HepG2 (cell line): ENCODE measurements around the gene AJUBA. TPM values are rescaled to one million over a fixed set of nuclear protein-coding genes. Genes with fewer than 3 reads are reported as not detected.

Experiments used
- AKAP8 ChIP-seq: sonication (generic); formaldehyde crosslinking; IDR thresholded peaks from 2 replicates; pipeline ENCODE4 v1.5.1; 2020; ENCODE audit warnings: mild to moderate bottlenecking, missing genetic modification reagents
- ELF3 ChIP-seq: IDR thresholded peaks from 2 replicates; pipeline ENCODE4 v1.6.1; 2016; ENCODE audit warnings: missing genetic modification reagents, missing compliant biosample characterization
- FOXA3 ChIP-seq: IDR thresholded peaks from 2 replicates; pipeline ENCODE4 v1.6.1; 2016; ENCODE audit warnings: missing genetic modification reagents, missing compliant biosample characterization
- GATAD2A ChIP-seq: IDR thresholded peaks from 2 replicates; pipeline ENCODE4 v1.6.1; 2016
- KLF6 ChIP-seq: IDR thresholded peaks from 2 replicates; pipeline ENCODE4 v1.8.0; 2016; ENCODE audit warnings: missing biosample characterization, missing genetic modification reagents
- NFYC ChIP-seq: IDR thresholded peaks from 2 replicates; pipeline ENCODE4 v1.6.1; 2016; ENCODE audit warnings: missing genetic modification reagents, missing compliant biosample characterization
- NKX3-1 ChIP-seq: sonication (generic); formaldehyde crosslinking; IDR thresholded peaks from 2 replicates; pipeline ENCODE4 v1.5.0; 2020; ENCODE audit warnings: missing genetic modification reagents
- NR2F6 ChIP-seq, 2 experiments: IDR thresholded peaks; 2 replicates each; pipeline ENCODE4 v1.6.1; 2016; ENCODE audit warnings: antibody characterized with exemption in 1 of 2, mild to moderate bottlenecking in 1 of 2
- PHF5A ChIP-seq: IDR thresholded peaks from one replicate; pipeline ENCODE4 v1.6.1; 2018; ENCODE audit warnings: low read depth, missing genetic modification reagents; ENCODE audit not compliant: unreplicated experiment
- POLR2AphosphoS2 ChIP-seq: IDR thresholded peaks from 2 replicates; pipeline ENCODE4 v1.6.1; 2011; ENCODE audit warnings: low read depth, low read length, improper control_type of control experiment
- POLR2AphosphoS5 ChIP-seq: IDR thresholded peaks from 2 replicates; pipeline ENCODE4 v1.6.1; 2012; ENCODE audit warnings: low read depth, low read length
- SMARCE1 ChIP-seq: fragments of 450-650 bp; IDR thresholded peaks from 2 replicates; pipeline ENCODE4 v1.6.1; 2017; ENCODE audit warnings: borderline replicate concordance
- SOX5 ChIP-seq: IDR thresholded peaks from 2 replicates; pipeline ENCODE4 v1.6.1; 2016; ENCODE audit warnings: borderline replicate concordance
- ZBTB21 ChIP-seq: sonication (generic); formaldehyde crosslinking; IDR thresholded peaks from 2 replicates; pipeline ENCODE4 v1.4.0; 2020; ENCODE audit warnings: missing genetic modification reagents
- ZFX ChIP-seq: sonication (generic); formaldehyde crosslinking; IDR thresholded peaks from 2 replicates; pipeline ENCODE4 v1.4.0; 2020; ENCODE audit warnings: mild to moderate bottlenecking, low read depth, missing genetic modification reagents, moderate library complexity
- ZNF232 ChIP-seq: sonication (generic); formaldehyde crosslinking; IDR thresholded peaks from 2 replicates; pipeline ENCODE4 v1.4.0; 2020; ENCODE audit warnings: missing genetic modification reagents, borderline replicate concordance
- ZNF34 ChIP-seq: sonication (generic); formaldehyde crosslinking; IDR thresholded peaks from 2 replicates; pipeline ENCODE4 v1.4.0; 2020; ENCODE audit warnings: mild to moderate bottlenecking, missing genetic modification reagents, borderline replicate concordance
- ZNF530 ChIP-seq: sonication (generic); formaldehyde crosslinking; IDR thresholded peaks from 2 replicates; pipeline ENCODE4 v1.5.0; 2020; ENCODE audit warnings: low read depth, mild to moderate bottlenecking, missing genetic modification reagents
- ZNF569 ChIP-seq: sonication (generic); formaldehyde crosslinking; IDR thresholded peaks from 2 replicates; pipeline ENCODE4 v1.5.0; 2020; ENCODE audit warnings: mild to moderate bottlenecking, missing genetic modification reagents, moderate library complexity, borderline replicate concordance
- ZNF768 ChIP-seq: sonication (generic); formaldehyde crosslinking; IDR thresholded peaks from 2 replicates; pipeline ENCODE4 v1.4.0; 2020; ENCODE audit warnings: missing genetic modification reagents
- ZNF781 ChIP-seq: sonication (generic); formaldehyde crosslinking; IDR thresholded peaks from 2 replicates; pipeline ENCODE4 v1.5.1; 2020; ENCODE audit warnings: borderline replicate concordance, mild to moderate bottlenecking, missing genetic modification reagents; ENCODE audit errors: not compliant biosample characterization
- ZSCAN9 ChIP-seq: IDR thresholded peaks from 2 replicates; pipeline ENCODE4 v1.6.1; 2016; ENCODE audit warnings: borderline replicate concordance
- polyA plus RNA-seq, 8 experiments: library from polyadenylated mRNA; depleted of rRNA in 3 of 8; stranded (reverse) in 7 of 8; unstranded in 1 of 8; fragments of >200 nt; fragmentation: Illumina TruSeq in 4 of 8; extraction: Trizol in 4 of 8; gene quantifications; 2 replicates each; pipeline versions ENCODE4 v1.2.1 to v1.2.3, GENCODE V29; 2011 to 2016; ENCODE audit warnings: low read depth in 4 of 8, missing spikeins in 1 of 8, mixed read lengths in 1 of 8; ENCODE audit not compliant: insufficient read depth in 1 of 8
- total RNA-seq, 5 experiments: library from RNA; depleted of rRNA; stranded (reverse); fragments of >200 nt; fragmentation: Illumina TruSeq; extraction: Trizol; gene quantifications; 2 replicates each; pipeline ENCODE4 v1.2.3, GENCODE V29; 2016; ENCODE audit warnings: low read depth in 1 of 5
- TF ChIP-seq, protein P1 (sequence below): conservative IDR thresholded peaks from 2 replicates; pipeline ENCODE4 v1.6.1; 2018; ENCODE audit warnings: missing genetic modification reagents
- TF ChIP-seq, protein P2 (sequence below): sonication (generic); formaldehyde crosslinking; conservative IDR thresholded peaks from 2 replicates; pipeline ENCODE4 v1.8.0; 2022; ENCODE audit warnings: low read depth, missing genetic modification reagents
- TF ChIP-seq, protein P3 (sequence below): sonication (generic); formaldehyde crosslinking; IDR thresholded peaks from 2 replicates; pipeline ENCODE4 v1.5.0; 2020; ENCODE audit warnings: mild to moderate bottlenecking, missing genetic modification reagents
- TF ChIP-seq, protein P4 (sequence below): sonication (generic); formaldehyde crosslinking; IDR thresholded peaks from 2 replicates; pipeline ENCODE4 v1.8.1; 2023; ENCODE audit warnings: missing genetic modification reagents, mild to moderate bottlenecking, borderline replicate concordance
- TF ChIP-seq, protein P5 (sequence below): sonication (generic); formaldehyde crosslinking; IDR thresholded peaks from 2 replicates; pipeline ENCODE4 v1.5.0; 2020; ENCODE audit warnings: missing genetic modification reagents

Gene AJUBA
- total and polyA plus RNA-seq, 2 of the 13 experiments (the other 11 are each of a cell fraction or from before 2014, with no cell fraction given): 157 to 241 TPM

DNA sequence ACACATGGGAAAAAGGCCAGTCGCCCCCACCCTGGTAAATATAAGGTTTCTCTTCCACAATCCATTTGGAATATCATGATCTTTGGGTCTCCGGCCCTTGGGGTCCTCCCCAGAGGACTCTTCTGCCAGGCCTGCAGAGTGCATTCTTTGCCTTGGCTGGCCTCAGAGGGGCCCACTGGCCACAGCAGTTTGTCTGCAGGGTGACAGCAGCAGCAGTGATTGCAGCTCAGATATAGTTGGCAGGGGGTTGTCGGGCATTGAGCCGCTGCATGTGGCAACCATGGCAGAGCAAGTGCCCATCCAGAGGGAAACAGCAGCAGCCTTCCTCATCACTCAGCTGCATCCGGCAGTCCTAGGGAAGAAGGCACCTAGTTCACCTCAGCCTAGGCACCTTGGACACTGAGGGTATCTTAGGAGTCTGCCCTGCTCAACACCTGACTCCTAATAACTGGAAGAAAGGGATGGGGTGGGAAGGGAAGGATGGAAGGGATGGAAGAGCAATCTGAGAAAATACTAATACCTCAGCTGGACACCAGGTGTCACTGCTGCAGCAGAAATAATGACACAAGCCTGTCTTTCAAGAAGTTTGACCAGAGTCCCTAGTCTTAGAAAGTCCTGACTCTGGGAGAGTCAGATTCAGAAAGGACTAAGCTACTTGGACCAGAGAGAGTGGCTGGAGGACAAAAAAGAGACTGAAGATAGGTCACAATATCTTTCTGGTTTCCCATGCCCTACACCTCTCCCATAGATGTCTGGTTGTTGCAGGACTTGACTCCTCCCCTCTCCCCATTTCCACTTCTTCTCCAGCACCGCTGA lies 8.9 kb downstream of the AJUBA start (continued):
- TF ChIP-seq, protein P1, sequence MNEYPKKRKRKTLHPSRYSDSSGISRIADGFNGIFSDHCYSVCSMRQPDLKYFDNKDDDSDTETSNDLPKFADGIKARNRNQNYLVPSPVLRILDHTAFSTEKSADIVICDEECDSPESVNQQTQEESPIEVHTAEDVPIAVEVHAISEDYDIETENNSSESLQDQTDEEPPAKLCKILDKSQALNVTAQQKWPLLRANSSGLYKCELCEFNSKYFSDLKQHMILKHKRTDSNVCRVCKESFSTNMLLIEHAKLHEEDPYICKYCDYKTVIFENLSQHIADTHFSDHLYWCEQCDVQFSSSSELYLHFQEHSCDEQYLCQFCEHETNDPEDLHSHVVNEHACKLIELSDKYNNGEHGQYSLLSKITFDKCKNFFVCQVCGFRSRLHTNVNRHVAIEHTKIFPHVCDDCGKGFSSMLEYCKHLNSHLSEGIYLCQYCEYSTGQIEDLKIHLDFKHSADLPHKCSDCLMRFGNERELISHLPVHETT (CRISPR knock-in tag): no peak
- peak; percentile 18; the same call in 1 of the 2 replicates for TF ChIP-seq ZFX (CRISPR knock-in tag)
- peak; percentile 87 for TF ChIP-seq PHF5A
- no peak for TF ChIP-seq NR2F6 (IDR thresholded peaks at IDR 0.05)
- 0 out of 2 replicates have a peak, but pooled peaks have one; percentile 43 for TF ChIP-seq NR2F6 (CRISPR knock-in tag; IDR thresholded peaks at IDR 0.05)
- TF ChIP-seq ELF3 (CRISPR knock-in tag): peak; percentile 53
- no peak for TF ChIP-seq ZNF569 (CRISPR knock-in tag)
- TF ChIP-seq GATAD2A (CRISPR knock-in tag): peak; percentile 44; the same call in 1 of the 2 replicates
- peak; percentile 19 for TF ChIP-seq POLR2AphosphoS2
- TF ChIP-seq ZNF768 (CRISPR knock-in tag): no peak; the same call in 1 of the 2 replicates
- 0 out of 2 replicates have a peak, but pooled peaks have one; percentile 58 for TF ChIP-seq ZBTB21 (CRISPR knock-in tag)
- peak; percentile 32; the same call in 1 of the 2 replicates for TF ChIP-seq SOX5 (CRISPR knock-in tag)
- no peak for TF ChIP-seq ZNF34 (CRISPR knock-in tag)
- TF ChIP-seq SMARCE1: no peak
- TF ChIP-seq ZSCAN9 (CRISPR knock-in tag): peak; percentile 37; the same call in 1 of the 2 replicates
- TF ChIP-seq, protein P2, sequence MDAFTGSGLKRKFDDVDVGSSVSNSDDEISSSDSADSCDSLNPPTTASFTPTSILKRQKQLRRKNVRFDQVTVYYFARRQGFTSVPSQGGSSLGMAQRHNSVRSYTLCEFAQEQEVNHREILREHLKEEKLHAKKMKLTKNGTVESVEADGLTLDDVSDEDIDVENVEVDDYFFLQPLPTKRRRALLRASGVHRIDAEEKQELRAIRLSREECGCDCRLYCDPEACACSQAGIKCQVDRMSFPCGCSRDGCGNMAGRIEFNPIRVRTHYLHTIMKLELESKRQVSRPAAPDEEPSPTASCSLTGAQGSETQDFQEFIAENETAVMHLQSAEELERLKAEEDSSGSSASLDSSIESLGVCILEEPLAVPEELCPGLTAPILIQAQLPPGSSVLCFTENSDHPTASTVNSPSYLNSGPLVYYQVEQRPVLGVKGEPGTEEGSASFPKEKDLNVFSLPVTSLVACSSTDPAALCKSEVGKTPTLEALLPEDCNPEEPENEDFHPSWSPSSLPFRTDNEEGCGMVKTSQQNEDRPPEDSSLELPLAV (CRISPR knock-in tag): no peak
- TF ChIP-seq ZNF232: no peak
- TF ChIP-seq, protein P3, sequence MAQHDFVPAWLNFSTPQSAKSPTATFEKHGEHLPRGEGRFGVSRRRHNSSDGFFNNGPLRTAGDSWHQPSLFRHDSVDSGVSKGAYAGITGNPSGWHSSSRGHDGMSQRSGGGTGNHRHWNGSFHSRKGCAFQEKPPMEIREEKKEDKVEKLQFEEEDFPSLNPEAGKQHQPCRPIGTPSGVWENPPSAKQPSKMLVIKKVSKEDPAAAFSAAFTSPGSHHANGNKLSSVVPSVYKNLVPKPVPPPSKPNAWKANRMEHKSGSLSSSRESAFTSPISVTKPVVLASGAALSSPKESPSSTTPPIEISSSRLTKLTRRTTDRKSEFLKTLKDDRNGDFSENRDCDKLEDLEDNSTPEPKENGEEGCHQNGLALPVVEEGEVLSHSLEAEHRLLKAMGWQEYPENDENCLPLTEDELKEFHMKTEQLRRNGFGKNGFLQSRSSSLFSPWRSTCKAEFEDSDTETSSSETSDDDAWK (CRISPR knock-in tag): no peak
- no peak for TF ChIP-seq KLF6 (CRISPR knock-in tag)
- peak; percentile 39 for TF ChIP-seq FOXA3
- TF ChIP-seq AKAP8: no peak
- TF ChIP-seq NKX3-1 (CRISPR knock-in tag): no peak
- TF ChIP-seq, protein P4, sequence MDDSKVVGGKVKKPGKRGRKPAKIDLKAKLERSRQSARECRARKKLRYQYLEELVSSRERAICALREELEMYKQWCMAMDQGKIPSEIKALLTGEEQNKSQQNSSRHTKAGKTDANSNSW (CRISPR knock-in tag): no peak
- TF ChIP-seq ZNF781 (CRISPR knock-in tag): peak; percentile 17
- no peak for TF ChIP-seq ZNF530 (CRISPR knock-in tag)
- TF ChIP-seq POLR2AphosphoS5: peak; percentile 53
- TF ChIP-seq, protein P5, sequence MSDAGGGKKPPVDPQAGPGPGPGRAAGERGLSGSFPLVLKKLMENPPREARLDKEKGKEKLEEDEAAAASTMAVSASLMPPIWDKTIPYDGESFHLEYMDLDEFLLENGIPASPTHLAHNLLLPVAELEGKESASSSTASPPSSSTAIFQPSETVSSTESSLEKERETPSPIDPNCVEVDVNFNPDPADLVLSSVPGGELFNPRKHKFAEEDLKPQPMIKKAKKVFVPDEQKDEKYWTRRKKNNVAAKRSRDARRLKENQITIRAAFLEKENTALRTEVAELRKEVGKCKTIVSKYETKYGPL: no peak
- TF ChIP-seq NFYC (CRISPR knock-in tag): peak; percentile 31; the same call in 1 of the 2 replicates
